Ramos (cell line): ENCODE measurements around the gene SMC1B.
"Not testable (repeated sequence)": the region's sequence is repeated elsewhere in the genome, so short reads cannot be mapped to it uniquely, and the experiment has no call there.

Experiments used
- in situ Hi-C: fragments of 300-500 bp; cut with MboI; formaldehyde crosslinking; loops from one replicate; pipeline ENCODE4 v1.14.3; 2022; ENCODE audit warnings: low sequenced_read_pairs; ENCODE audit not compliant: unreplicated experiment

SMC1B gene

DNA sequence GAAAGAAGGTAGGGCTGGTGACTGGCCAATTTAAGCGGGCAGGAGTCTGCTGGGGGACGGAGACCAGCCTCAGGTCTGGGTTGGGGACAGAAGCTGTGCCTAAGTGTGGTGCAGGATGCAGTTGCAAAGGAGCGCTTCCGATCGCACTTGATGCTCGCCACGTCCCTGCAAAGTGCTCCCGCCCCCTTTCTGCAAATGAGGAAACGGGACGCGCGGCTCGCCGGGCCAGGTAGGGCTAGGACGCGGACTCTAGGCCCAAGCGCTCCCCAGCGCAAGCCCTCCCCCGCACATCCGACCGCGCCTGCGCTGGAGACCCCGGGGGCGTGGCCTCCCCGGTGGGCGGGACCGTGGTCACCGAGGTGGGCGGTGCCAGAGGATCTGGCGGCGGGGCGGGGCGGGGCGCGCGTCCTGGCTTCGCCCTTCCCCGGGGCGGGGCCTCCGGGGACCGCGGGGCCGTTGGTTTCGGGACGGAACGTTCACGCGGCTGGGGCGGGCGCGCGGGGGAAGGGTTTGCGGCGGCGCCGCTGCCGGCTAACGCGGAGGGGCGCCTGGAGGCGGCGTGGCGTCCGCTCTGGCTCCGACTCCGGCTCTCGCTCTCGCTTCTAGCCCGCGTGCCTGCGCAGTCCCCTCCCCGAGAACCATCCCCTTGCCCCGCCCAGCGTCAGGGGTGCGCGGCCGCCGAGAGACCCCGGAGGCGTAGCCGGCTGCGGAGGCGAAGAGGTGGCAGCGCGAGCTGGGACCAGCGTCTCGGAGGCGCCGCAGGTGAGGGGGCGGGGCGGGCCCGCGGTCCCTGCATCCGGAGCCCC is 103.8 kb downstream of the SMC1B start, which contains the start of gene FAM118A:
Gene FAM118A (plus strand): TSS at position 513 of the 806 bp plus-strand sequence. CDS start 12,446 bp downstream, outside the sequence.
- in situ Hi-C loops: no loop called here

- in situ Hi-C loops: no loop called here
These were observed 104.4 kb downstream of the SMC1B start for GRCh38 chr22:45308957-45309421.

DNA sequence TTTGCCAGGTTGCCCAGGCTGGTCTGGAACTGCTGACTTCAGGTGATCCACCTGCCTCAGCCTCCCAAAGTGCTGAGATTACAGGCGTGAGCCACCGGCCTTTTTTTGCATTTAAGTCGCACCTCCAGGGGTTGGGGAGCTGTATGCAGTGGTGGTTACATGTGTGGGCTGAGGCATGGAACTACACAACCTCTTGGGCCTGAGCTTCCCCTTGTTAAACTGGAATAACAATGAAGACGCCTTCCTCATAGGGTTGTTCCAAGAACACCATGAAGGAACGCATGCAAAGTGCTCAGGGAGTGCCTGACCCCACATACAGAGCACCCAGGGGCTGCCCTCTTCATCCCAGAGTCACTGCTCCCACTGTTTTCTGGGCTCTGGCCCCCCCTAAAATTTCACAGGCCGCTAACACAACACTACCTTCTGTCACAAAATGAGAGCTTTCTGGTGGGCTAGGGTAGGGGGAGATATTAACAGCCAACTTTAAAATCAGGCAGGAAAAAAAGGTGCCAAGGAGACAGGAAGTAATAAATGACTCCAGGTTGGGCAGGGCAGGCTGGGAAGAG is 104.9 kb downstream of the SMC1B start:
- in situ Hi-C loops: no loop called here

GRCh38 chr22:45306139-45306538 is 107.3 kb downstream of the SMC1B start:
- in situ Hi-C loops: no loop called here

DNA sequence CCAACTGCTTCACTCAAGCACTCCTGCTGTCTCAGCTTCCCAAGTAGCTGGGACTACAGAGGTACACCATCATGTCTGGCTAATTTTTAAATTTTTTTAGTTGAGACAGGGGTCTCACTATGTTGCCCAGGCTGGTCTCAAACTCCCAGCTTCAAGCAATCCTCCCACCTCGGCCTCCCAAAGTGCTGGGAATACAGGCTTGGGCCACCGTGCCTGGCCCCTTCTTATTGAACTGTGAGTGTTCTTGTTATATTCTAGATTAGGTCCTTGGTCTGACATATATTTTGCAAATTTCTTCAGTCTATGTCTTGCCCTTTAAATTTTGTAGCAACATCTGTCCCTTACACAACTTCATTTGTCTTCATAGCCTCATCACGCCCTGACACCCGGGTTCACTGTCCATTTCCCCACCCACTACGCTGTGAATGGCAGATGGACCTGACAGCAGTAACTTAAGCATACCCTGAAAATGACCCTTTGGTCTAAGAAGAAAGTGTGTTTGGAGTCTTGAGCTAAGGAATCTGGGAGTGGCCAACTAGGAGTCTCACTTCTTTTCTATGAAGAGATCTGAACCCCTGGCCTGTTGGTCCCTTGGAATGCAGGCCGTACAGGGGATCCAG is 107.8 kb downstream of the SMC1B start:
- in situ Hi-C loops: no loop called here

DNA sequence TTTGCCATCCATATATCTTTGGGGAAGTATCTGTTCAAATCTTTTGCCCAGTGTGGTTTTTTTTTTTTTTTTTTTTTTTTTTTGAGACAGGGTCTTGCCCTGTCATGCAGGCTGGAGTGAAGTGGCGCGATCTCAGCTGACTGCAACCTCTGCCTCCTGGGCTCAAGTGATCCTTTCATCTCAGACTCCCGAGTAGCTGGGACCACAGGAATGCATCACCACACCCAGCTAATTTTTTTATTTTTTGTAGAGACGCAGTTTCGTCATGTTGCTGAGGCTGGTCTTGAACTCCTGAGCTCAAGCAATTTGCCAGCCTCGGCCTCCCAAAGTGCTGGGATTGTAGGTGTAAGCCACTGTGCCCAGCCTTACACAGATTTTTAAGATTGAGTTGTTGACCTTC is 108.4 kb downstream of the SMC1B start:
- in situ Hi-C loops: no loop called here

- in situ Hi-C loops: no loop called here
These were observed 110.2 kb downstream of the SMC1B start for GRCh38 chr22:45303181-45303580.

GRCh38 chr22:45302751-45303150 is 110.6 kb downstream of the SMC1B start:
- in situ Hi-C loops: no loop called here

GRCh38 chr22:45298934-45299505 is 114.4 kb downstream of the SMC1B start:
- in situ Hi-C loops: no loop called here

DNA sequence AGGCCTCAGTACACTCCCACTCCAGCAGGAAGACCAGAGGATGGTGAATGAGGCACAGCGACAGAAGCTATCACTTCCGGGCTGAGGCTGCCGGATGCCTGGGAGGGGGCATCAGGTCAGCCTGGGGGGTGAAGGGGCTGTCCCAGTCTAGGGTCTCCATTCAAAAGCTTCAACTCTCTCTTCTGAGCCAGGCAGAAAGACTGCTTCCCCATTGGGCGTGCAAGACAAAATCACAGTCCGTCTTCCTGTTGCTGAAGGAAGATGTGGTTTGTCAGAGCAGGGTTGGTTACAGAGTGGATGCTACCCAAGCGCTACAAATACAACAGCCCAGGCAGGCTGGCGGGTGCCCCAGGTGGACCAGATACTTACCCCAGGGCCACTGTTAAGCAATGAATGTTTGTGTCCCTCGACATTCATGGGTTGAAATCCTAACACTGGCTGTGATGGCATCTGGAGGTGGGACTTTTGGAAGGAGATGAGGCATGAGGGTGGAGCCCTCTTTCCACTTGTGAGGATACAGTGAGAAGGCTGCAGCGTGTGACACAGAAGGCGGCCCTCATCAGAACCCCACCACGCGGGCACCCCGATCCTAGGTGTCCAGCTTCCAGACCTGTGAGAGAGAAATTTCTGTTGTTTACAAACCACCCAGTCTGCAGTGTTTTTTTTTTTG is 116.6 kb downstream of the SMC1B start:
- in situ Hi-C loops: no loop called here

DNA sequence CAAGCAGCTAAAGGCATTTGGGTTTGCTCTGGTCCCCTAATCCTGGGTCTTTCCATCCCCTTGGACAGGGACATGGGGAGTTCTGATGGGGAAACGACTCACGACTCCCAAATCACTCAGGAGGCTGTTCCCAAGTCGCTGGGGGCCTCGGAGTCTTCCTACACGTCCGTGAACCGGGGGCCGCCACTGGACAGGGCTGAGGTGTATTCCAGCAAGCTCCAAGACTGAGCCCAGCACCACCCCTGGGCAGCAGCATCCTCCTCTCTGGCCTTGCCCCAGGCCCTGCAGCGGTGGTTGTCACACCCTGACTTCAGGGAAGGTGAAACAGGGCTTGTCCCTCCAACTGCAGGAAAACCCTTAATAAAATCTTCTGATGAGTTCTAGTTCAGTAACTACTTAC is 117.9 kb downstream of the SMC1B start:
- in situ Hi-C loops: no loop called here

DNA sequence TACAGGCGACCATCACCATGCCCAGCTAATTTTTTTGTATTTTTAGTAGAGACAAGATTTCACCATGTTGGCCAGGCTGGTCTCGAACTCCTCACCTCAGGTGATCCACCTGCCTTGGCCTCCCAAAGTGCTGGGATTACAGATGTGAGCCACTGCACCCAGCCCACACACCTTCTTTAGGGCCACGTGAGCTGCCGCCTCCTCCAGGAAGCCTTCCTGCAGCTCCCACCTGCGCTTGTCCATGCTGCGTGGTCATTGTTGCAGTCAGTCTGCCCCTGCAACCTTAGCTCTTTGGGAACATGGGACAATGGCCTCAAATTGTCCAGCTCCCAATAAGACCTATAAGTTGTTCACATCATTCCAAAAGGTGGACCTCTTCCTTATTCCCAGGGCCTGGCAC is 118.4 kb downstream of the SMC1B start:
- in situ Hi-C loops: not testable (repeated sequence)
